Measurements from ENCODE around the gene NFE2L1. TPM values are rescaled to one million over a fixed set of nuclear protein-coding genes. Genes with fewer than 3 reads are reported as not detected.
"Not testable (repeated sequence)": the region's sequence is repeated elsewhere in the genome, so short reads cannot be mapped to it uniquely, and the experiment has no call there.

Gene NFE2L1
- total RNA-seq, 1 donor from 2014 or later = 260 TPM

- DNase-seq = no peak
Measured at GRCh38 chr17:48070195-48070594, 22.0 kb downstream of the NFE2L1 start.

GRCh38 chr17:48071654-48072053 lies 23.5 kb downstream of the NFE2L1 start:
- DNase-seq = no peak

- not testable (repeated sequence) for DNase-seq
Measured at GRCh38 chr17:48072811-48073210, 24.7 kb downstream of the NFE2L1 start.

GRCh38 chr17:48073566-48074094 lies 25.5 kb downstream of the NFE2L1 start:
- not testable (repeated sequence) for DNase-seq

GRCh38 chr17:48074322-48075081 lies 26.3 kb downstream of the NFE2L1 start:
- peak; percentile 92 for DNase-seq

- not testable (repeated sequence) for DNase-seq
Measured at GRCh38 chr17:48077152-48077551, 29.0 kb downstream of the NFE2L1 start.

GRCh38 chr17:48081858-48082257 lies 33.7 kb downstream of the NFE2L1 start:
- no peak for DNase-seq

GRCh38 chr17:48084932-48085331 lies 36.8 kb downstream of the NFE2L1 start:
- DNase-seq = no peak

- DNase-seq = no peak
Measured at GRCh38 chr17:48093341-48094045, 45.3 kb downstream of the NFE2L1 start.

- peak; percentile 40 for DNase-seq
Measured at GRCh38 chr17:48095611-48096010, 47.5 kb downstream of the NFE2L1 start.

GRCh38 chr17:48100160-48100559 lies 52.0 kb downstream of the NFE2L1 start:
- DNase-seq = no peak

- peak; percentile 88 for DNase-seq
Measured at GRCh38 chr17:48100591-48101011, 52.4 kb downstream of the NFE2L1 start.

GRCh38 chr17:48101012-48101720 lies 53.0 kb downstream of the NFE2L1 start, which contains the start of gene CBX1:
TSS of gene CBX1 (minus strand) at chr17:48101478. CDS start at chr17:48077004, 24,474 bp downstream.
- DNase-seq = peak; percentile 98

- DNase-seq = no peak
Measured at GRCh38 chr17:48102043-48102750, 54.0 kb downstream of the NFE2L1 start.

- no peak for DNase-seq
Measured at GRCh38 chr17:48102798-48103715, 54.9 kb downstream of the NFE2L1 start.

- no peak for DNase-seq
Measured at GRCh38 chr17:48104440-48104839, 56.3 kb downstream of the NFE2L1 start.

GRCh38 chr17:48106802-48107136 lies 58.6 kb downstream of the NFE2L1 start:
- DNase-seq = no peak

GRCh38 chr17:48107137-48108055 lies 59.2 kb downstream of the NFE2L1 start, which contains the start of gene SNX11:
TSS of gene SNX11 (plus strand) at chr17:48107766. CDS start at chr17:48112044, 4,278 bp downstream.
- peak; percentile 94 for DNase-seq

- DNase-seq = no peak
Measured at GRCh38 chr17:48110761-48111160, 62.6 kb downstream of the NFE2L1 start.
